DMS153 (cell line): ENCODE results near the gene SUB1.

ENCODE experiments used
- DNase-seq: peaks from one replicate; lab custom pipeline; 2025; lab: John Stamatoyannopoulos, UW

Gene SUB1

DNA sequence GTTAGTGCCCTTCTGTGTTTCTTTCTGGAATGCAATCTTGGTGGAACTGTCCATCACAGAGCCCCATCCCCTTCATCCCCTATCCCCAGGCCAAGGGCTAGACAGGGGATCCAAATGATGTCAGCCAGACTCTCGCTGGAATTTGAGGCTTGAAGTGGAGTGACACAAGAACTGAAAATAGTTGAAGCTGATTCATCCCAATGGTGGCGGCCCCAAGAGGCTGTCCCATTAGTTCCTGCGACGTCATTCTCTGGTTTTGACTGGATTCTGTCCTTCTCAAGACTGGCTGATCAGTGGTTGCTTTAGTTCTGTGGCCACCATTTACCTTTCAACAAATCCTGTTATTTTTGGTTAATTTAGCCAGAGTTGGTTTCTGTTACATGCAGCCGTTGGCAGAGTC, 59.9 kb downstream of the SUB1 start:
- no peak for DNase-seq

- DNase-seq = no peak
Measured at GRCh38 chr5:32646061-32646969, 61.0 kb downstream of the SUB1 start.

- no peak for DNase-seq
Measured at GRCh38 chr5:32651088-32651487, 65.7 kb downstream of the SUB1 start.

DNA sequence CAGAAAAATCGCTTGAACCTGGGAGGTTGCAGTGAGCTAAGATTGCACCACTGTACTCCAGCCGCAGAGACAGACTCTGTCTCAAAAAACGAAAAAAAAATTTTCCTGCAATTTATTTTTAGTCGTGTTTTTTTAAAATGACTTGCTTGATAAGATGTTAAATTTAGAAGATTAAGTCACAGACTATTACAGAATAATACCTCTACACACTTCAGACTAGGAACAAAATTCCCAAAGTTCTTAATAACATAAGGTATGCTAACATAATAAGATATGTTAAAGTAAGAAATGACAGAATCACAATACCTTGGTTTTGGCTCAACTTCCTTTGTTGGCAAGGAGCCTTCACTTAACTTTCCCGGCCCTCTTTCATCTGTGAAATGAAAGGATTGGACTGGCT, 66.3 kb downstream of the SUB1 start:
- DNase-seq = no peak
